Fibroblast of the aortic adventitia (primary cell): ENCODE measurements around the gene SYNGAP1. TPM values are rescaled to one million over a fixed set of nuclear protein-coding genes. Genes with fewer than 3 reads are reported as not detected.
"Not testable (repeated sequence)": the region's sequence is repeated elsewhere in the genome, so short reads cannot be mapped to it uniquely, and the experiment has no call there.

Source experiments
- DNase-seq: peaks from one replicate; pipeline ENCODE4 v3.0.0-alpha.2; 2010; ENCODE audit warnings: low read depth
- H3K4me3 ChIP-seq: 2 replicates; pipeline ENCODE4 v1.5.1; 2011; ENCODE audit warnings: low read depth, mild to moderate bottlenecking, control low read depth, low read length, moderate library complexity
- CTCF ChIP-seq: IDR thresholded peaks from 2 replicates; pipeline ENCODE4 v1.5.1; 2011; ENCODE audit warnings: mild to moderate bottlenecking, low read length, control low read depth, inconsistent platforms; ENCODE audit not compliant: insufficient read depth
- total RNA-seq: library from RNA; depleted of rRNA; stranded (reverse); fragments of >200 nt; gene quantifications from 2 replicates; pipeline ENCODE4 v1.2.3, GENCODE V29; 2012; ENCODE audit warnings: low replicate concordance

The SYNGAP1 gene
- 3.3 and 7.6 TPM in 2 replicates for total RNA-seq

- TF ChIP-seq CTCF: no peak
- H3K4me3 ChIP-seq: peak within 1 kb of the TSS; percentile 64
- DNase-seq: peak; percentile 63
These were observed at the start of gene SYNGAP1 for GRCh38 chr6:33419580-33420490. SYNGAP1 (plus strand) TSS chr6:33420065; CDS start chr6:33420265, 200 bp downstream.

DNA sequence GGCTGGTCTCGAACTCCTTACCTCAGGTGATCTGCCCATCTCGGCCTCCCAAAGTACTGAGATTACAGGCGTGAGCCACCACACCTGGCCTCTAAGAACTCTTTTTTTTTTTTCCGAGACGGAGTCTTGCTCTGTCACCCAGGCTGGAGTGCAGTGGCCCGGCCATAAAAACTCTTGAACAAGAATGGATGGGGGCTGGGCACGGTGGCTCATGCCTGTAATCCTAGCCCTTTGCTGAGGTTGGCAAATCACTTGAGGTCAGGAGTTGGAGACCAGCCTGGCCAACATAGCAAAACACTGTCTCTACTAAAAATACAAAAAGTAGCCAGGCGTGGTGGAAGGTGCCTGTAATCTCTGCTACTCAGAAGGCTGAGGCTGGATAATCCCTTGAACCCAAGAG is 48.0 kb upstream of the SYNGAP1 start:
- DNase-seq, H3K4me3 ChIP-seq: not testable (repeated sequence)

DNA sequence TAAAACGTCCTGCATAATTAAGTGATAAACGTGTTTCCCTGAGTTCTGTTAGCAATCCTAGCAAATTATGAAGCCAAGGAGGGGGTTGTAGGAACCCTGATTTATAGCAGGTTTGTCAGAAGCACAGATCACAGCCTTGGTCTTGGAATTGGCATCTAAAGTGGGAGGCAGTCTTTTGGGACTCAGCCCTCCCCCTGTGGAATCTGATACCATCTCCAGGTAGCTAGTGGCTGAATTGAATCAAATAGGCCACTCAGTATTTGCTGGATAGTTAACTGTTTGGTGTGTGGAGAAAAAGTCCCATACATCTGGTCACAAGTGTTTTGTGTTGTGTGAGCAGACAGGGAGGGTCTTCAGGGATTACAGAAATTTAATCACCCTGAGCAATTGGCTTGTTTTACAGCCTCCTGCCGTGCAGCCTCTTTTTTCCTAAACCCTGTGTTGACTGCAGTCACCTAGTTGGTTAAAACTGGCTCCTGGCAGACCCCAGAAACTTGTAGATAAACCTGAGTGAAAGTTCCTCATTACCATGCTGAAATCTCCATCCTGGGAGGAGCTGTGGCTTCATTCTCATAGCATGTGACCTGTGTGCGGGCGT is 47.2 kb upstream of the SYNGAP1 start:
- H3K4me3 ChIP-seq: no peak overlapping the region
- TF ChIP-seq CTCF: no peak
- no peak for DNase-seq

DNA sequence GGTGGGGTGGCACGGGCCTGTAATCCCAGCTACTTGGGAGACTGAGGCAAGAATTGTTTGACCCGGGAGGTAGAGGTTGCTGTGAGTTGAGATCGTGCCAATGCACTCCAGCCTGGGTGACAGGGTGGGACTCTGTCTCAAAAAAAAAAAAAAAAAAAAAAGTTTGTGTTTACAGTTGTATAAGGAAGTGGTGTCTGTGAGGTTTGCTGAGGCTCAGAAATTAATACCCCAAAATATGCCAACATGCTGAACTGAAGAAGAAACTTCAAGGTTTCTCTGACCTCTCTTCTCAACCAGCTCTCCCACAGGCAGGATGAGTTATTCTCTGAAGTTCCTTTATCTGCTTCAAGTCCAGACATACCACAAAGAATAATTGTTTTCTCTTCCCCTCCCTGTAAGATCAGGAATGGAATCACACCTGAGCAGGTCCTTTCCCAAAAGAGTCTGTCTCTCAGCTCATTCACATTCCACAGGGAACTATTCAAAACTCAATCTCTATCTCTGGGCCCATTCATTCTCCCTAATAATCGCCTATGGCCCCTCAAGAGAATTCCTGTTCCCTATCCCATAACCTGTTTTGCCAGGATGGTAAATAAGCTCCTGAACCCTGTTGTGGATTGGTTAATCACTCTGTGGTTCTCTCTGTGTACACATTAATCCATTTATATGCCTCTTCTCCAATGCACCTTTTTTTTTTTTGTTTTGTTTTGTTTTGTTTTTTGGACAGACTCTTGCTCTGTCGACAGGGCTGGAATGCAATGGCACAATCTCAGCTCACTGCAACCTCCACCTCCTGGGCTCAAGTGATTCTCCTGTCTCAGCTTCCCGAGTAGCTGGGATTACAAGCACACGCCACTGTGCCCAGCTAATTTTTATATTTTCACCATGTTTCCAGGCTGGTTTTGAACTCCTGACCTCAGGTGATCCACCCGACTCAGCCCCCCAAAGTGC is 45.6 kb upstream of the SYNGAP1 start:
- no peak for TF ChIP-seq CTCF
- DNase-seq: peak; percentile 42

GRCh38 chr6:33375143-33375671 is 44.7 kb upstream of the SYNGAP1 start:
- no peak for TF ChIP-seq CTCF
- H3K4me3 ChIP-seq: no peak overlapping the region
- peak; percentile 98 for DNase-seq

More for the DNA sequence above, 45.6 kb upstream of the SYNGAP1 start:
- H3K4me3 ChIP-seq: no peak overlapping the region

- TF ChIP-seq CTCF: no peak
- DNase-seq: peak; percentile 84
- H3K4me3 ChIP-seq: no peak overlapping the region
These were observed 42.7 kb upstream of the SYNGAP1 start for GRCh38 chr6:33377171-33377570.

- not testable (repeated sequence) for DNase-seq, H3K4me3 ChIP-seq
These were observed 40.7 kb upstream of the SYNGAP1 start for GRCh38 chr6:33379184-33379583.
